NCI-H2081 (cell line): Measurements from ENCODE around the gene GPS1.

Source experiments
- DNase-seq, 2 experiments: peaks; one replicate each; lab custom pipeline; 2025; lab: John Stamatoyannopoulos, UW

The GPS1 gene

DNA sequence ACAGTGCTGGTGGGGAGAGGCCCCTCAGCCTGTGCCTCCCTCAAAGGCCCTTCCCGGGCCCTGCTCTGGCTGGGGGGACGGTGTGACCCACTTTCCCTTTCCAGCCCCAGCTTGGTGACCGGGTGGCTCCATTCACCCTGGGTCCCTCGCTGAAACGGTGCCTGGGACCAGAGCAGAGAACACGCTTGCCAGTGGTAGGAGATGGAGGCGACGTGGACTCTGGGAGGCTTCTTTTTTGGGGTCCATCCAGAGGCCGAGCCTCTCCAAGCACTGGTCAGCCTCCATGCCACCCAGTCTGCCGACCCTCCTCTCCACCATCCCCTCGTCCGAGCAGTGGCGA lies 36.8 kb upstream of the GPS1 start:
- no peak for DNase-seq

DNA sequence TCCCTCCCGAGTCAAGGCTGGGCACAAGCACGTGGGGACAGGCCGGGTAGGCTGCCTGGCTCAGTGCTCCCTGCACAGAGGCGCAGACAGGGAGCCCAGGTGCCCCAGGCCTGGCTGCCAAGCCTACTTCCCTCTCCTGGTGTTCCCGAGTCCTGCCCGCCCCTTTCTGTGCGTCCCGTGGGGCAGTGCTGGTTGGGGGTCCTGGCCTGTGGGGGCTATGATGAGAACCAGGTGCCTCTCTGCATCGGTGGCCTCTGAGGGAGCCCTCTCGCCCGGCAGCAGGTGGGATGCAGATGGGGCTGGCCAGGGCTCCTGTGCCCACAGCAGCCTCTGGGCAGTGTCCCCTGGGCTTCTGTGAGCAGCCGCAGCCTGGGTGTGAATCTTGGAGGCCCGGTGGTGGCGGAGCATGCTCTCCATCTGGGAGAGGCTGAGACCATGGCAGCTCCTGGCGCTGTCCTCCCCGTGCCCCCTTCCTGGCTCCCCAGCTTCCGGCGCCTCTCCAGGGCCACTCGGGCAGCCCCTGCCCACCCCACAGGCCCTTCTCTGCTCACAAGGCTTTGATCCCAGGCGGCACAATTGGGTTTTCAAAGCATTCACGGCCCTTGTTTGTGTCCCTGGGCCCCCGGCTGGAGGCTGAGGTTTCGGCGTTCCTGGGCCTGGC lies 36.3 kb upstream of the GPS1 start:
- DNase-seq, result no peak

DNA sequence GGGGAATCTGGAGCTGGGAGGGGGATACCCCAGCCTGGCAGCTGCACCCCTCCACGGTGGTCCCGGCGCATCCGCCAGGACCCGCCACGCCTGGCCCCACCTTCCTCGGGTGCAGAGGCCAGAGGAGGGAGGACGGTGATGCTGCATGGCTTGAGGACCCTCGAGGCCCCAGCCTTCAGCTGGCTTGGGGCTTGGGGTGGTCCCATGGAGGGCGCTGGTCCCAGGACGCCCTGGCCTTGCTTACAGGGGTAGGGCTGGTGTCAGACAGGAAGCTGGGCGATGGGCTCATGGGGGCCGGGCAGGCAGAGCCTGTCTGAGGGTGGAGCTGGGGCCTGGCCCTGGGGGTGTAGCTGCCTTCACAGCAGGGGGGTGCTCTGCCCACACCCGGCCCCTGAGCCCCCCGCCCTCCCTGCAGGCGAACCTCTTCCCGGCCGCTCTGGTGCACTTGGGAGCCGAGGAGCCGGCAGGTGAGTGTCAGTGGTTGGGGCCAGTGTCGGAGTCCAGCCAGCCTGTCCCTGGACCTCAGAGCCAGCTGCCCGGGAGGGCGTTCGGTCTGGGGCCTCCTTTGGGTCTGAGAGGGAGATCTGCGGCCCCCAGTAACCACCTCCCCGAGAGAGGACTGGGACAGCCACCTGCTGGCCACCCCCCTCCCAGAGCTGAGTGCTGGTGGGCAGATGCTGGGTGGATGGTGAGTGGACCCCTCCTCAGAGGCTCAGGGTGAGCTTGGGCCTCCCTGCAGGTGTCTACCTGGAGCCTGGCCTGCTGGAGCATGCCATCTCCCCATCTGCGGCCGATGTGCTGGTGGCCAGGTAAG lies 35.4 kb upstream of the GPS1 start:
- no peak for DNase-seq

DNA sequence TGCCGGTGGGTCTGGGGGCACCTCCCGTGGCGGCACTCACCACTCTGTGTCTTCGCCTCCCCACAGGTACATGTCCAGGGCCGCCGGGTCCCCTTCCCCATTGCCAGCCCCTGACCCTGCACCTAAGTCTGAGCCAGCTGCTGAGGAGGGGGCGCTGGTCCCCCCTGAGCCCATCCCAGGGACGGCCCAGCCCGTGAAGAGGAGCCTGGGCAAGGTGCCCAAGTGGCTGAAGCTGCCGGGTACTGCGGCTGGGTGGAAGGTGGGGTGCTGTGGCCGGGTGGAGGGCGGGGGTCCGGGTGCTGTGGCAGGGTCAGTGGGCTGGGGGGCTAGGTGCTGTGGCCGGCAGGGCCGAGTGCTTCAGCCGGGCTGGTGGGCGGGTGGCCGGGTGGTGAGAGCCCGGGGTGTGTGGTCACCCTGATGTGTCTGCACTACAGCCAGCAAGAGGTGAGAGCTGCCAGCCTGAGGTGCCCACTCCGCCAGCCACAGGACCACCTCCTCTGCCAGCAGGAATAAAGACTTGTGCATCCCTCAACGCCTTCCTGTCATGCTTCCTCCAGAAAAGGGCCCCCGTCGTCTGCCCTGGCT lies 34.7 kb upstream of the GPS1 start:
- no peak for DNase-seq

DNA sequence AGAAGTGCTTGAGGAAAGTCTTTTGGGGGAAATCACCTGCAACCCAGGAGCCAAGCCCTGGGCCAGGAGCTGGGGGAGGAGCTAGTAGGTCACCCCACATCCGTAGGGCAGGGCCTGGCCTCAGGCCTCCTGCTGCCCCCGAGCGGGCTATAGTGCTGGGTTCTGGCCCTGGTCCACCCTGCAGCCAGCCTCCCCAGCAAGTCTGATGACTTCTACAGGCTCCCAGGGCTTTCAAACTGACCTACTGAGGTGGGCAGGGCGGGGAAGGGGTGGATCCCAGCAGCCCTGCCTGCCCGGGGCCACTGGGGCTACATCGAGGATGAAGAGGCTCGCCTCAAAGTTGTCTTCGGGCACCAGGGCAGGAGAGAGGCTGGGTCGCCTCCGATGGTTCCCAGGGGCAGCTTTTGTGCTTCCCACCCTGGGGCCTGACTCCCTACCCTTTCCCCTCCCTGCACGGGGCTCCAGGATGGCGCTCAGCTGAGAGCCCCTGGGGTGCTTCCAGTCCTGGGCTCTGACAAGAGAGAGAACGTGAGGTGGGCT lies 34.0 kb upstream of the GPS1 start:
- no peak for DNase-seq

DNA sequence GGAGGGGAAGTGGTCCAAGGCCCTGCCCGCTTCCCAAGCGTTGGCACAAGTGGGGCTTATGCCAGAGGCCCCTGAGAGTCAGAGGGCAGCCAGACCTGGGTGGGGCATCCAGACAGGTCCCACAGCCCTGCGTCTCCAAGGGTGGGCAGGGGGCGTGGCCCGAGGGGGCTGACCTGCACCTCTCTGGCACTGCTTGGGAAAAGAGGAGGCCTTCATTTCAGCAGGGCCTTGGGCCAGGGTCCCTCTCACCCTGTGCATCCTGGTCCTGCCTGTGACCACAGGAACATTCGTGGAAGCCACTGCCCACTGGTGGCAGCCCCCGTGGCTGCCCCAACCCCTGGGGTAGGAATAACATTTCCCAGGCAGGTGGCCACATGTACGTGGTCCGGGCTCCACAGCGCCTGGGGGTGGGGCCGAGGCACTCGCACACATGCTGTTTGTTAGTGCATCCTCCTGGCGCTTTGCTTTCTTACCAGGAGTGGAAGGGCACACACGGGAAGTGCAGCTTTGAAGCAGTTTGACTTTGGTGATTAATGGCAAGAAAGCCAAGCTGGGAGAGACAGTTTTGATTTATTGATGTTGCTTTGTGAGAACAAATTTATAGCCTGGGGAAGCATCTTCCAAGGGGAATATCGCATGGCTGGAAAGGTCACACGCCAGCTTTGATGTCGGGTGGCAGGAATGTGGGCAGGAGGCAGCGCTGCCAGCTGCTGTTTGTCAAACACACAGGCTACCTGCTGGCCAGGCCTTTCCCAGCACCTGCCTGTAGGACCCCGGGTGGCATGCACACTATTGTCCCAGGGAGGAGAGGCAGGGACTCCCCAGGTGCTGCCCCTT lies 33.3 kb upstream of the GPS1 start:
- peak; percentile 70 to 89 for DNase-seq

DNA sequence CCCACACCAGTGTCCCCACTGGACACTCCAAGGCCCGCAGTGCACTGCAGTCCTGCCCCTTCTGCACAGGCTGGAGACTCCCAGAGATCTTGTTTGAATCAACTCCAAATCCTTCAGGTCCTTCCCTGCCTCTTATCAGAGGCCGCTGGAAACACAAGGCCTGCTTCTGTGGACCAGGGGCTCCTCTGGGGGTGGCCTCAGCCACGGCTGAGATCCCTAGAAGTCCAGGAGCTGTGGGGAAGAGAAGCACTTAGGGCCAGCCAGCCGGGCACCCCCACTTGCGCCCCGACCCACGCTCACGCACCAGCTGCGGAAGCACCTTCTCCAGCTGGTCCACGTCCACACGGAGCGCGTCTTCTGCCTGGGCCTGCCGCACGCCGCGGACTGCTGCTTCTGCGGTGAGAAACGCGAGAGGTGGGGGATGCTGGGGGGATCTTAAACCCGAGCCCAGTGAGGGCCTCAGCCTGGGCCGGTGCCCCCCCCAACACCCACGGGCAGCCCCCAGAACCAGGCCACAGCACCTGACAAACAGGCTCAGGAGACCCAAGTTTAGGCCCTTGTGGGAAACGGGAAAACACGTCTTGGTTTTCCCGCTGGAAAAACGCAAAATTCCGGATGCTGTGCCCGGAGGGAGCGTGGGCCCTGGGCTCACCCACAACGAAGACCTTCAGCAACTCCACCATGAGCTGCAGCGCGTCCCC lies 32.6 kb upstream of the GPS1 start:
- peak; percentile 28 to 42 for DNase-seq

DNA sequence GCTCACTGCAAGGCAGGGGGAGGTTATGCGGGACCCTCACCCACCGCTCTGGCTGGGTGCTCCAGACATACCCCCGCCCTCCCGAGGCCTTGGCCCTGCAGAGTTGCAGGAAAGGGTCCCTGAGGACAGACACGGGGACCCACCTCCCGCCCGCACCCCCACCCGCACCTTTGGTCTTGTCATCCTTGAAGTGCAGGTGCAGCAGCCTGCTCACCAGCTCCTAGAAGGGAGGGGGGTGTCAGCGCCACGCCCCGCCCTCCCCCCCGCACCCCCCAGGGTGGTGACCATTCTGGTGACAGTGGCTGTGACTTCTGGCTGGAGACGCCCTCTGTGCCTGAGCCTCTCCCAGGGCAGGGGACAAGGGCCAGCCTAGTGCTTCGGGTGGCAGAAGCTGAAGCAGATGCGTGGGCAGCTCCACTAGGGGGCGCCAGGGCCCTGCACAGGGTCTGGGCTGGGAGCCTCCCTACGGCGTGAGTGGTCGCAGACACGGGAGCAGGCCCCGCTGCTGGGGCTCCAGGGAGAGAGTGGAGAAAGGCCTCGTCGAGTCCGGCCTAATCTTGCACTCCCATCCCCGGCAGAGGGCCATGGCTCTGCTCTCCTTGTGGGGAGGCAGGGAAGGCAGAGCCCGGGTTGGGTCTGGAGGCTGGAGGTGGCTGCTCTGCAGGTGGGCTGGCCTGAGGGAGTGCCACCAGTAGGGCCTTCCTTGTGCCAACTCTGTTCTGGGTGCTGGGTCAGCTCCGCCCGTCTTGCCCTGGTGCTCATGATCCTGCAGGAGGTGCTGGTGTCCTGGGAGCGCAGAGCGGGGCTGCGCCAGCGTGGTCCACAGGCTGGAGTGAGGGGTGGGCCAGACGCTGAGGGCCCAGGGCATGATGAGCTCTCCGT lies 31.8 kb upstream of the GPS1 start:
- peak; percentile 44 to 48 for DNase-seq

DNA sequence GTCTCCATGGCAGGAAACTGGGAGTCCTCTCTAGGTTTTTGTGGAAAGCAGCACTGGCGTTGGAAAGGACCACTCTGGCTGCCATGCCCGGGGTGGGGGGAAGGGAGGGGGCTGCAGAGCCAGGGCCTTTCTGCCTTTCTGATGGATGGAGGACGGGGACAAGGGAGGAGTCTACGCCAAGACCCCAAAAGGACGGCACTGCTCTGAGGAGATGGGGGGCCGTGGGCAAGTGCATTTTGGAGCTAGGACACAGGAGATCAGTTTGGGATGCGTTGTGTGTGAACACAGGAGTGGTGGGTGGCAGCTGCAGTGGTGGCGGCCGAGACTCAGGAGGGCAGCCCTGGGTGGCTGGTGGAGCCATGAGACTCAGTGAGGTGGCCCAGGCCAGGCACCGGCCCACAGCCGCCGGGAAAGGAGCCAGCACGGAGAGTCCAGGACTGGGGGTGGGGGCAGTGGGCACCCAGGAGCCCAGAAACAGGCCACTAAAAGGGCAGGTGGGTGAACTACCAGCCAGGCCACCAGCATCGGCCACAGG lies 31.1 kb upstream of the GPS1 start:
- DNase-seq, result no peak

DNA sequence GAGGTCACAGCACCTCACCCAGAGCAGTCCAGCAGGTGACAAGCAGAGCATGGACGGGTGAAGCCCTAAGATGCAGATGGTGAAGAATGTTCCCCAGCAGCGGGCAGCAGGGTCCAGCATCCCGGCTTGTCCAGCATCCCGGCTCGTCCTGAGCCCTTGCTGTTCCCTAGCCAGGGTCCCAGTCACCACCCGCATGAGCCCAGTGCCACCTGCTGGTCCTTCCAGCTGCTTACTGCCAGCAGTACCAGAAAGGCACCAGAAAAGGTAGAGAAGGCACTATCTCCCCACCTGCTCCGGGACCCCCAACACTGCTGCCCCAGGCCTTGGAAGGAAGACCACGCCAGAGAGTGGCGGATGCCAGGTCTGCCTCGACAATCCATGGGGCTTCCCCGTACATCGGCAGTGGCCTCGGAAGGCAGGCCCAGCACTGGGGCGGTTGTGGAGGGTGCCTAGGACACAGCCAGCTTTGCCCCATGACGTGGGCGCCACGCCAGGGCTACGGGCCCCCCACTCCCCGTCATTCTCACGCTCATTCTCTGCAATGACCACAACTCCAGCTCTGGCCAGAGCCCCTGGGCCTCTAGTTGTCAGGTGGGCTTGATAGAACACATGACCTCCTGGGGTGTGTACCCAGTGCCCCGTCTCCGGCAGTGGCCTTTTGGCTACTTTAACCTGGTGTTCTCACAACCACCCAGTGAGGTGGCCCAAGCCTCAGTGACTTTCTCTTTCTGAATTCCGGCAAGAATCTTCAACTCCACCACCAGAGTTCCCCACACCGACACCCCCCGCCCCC lies 30.4 kb upstream of the GPS1 start:
- DNase-seq, result peak; percentile 60 to 69

DNA sequence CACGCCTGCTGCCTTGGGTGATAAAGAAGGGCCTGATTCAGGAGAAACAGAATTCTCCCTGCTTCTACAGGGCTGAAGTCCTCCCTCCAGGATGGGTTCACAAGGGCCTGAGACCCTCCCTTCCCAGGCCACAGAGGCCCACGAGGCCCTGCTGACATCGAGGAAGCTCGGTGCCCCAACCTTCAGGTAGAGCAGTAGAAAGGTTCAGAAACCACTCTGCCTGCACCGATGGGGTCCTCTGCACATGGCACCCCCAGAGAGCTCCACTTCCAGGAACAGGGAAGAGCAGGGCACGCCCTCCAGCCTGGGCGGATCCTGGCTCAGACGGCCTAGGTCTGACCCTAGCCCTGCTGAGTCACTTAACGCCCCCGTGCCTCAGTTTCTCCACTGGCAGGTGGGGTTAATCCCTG lies 29.8 kb upstream of the GPS1 start:
- DNase-seq, result peak in 1 of 2 experiments; percentile 31

DNA sequence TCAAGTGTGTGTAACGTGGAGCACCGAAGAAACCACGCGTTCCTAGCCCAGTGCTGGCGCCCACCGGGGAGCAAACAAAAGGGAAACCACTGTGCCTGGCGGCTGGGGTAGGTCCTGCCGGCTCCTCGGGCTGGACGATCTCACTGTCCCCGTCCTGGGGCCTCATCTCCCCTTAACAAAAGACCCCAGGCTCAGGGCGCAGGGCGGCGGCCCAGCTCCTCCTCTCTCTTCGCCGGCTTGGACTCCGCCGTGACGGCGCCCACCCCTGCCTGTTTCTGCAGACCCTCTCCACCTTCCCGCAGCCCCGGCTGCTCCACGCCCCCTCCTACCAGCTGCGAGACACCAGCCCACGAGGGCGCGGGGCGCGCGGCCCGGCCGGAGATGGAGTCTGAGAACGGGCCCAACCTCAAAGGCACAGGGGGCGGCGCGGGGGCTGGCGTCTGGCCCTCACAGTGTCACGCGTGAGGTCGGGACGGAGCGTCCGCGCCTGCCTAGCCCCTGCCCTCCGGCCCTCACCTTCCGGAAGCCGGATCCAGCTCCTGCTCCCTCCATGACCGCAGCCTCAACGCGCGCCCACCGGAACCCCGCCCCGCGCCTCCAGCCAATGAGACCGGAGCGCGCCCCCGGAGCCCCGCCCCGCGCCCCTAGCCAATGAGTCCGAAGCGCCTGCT lies 29.3 kb upstream of the GPS1 start, which contains the start of gene CENPX:
Gene CENPX (minus strand): TSS at position 569 of the 671 bp plus-strand sequence. CDS start 17 bp downstream, at position 552.
- no peak for DNase-seq

DNA sequence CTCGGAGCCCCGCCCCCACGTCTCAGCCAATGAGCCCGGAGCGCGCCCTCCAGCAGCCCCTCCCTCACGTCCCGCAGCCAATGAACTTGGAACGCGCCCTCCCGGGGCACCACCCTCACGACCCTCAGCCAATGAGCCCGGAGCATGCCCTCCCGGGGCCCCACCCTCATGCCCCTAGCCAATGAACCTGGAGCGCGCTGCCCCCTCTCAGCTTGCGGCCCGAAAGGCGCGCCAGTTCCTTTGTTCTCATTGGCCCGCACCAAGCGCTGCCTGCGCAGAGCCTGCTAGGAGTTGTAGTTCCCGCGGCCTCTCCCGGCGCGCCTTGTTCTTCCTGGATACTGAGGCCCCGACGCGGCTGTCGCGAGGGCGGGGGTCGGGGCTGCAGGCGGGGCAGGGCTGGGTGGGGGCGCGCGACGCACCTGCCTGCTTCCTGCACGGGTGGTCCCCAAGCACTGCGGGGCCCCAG lies 28.7 kb upstream of the GPS1 start, which contains the start of gene LRRC45:
Gene LRRC45 (plus strand): TSS at position 325 of the 466 bp plus-strand sequence. CDS start 339 bp downstream, outside the sequence.
- DNase-seq, result peak; percentile 100

DNA sequence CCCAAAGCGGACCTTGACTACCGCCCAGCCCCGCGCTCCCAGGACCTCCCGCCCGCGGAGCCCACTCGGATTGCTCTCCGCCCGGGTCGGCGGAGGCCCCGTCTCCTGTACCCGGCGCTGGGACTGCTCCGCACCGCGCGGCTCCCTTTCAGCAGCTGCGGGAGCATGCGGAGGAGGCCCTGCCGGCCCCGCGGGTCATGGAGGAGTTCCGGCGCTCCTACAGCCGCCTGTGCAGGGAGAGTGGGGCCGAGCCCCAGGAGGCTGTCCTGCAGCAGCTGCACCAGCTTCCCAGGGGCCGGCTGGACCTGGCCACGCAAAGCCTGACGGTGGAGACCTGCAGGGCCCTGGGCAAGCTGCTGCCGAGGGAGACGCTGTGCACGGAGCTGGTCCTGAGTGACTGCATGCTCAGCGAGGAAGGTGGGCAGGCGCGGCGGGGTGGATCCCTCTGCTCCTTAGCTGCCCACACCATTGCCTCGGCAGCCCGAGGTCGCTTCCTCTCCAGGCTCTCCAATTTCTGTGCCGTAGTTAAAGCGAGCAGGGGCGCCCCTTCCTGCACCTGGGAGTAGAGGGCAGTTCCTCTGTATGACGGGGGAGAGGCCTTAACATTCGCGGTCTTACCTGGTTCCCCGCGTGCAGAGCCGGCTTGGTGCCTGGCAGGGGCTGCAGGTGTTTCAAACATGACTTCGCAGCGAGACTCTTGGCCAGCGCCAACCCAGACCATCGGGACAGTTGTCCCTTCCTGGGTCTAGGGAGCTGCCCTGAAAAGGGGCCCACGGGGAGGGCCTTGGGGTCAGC lies 28.1 kb upstream of the GPS1 start:
- DNase-seq, result peak in 1 of 2 experiments; percentile 62

DNA sequence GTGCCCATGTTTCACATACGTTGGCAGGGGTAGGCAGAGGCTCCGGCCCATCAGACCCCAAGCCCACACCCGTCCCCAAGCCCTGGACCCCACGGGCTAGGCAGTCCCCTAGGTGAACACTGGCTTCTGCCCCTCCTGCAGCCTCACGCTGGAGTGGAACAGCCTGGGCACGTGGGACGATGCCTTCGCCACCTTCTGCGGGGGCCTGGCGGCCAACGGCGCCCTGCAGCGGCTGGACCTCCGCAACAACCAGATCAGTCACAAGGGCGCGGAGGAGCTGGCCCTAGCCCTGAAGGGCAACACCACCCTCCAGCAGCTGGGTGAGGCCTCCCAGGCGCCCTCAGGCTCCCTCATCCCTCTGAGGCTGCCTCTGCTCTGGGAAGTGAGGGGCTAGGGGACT lies 26.8 kb upstream of the GPS1 start:
- no peak for DNase-seq

DNA sequence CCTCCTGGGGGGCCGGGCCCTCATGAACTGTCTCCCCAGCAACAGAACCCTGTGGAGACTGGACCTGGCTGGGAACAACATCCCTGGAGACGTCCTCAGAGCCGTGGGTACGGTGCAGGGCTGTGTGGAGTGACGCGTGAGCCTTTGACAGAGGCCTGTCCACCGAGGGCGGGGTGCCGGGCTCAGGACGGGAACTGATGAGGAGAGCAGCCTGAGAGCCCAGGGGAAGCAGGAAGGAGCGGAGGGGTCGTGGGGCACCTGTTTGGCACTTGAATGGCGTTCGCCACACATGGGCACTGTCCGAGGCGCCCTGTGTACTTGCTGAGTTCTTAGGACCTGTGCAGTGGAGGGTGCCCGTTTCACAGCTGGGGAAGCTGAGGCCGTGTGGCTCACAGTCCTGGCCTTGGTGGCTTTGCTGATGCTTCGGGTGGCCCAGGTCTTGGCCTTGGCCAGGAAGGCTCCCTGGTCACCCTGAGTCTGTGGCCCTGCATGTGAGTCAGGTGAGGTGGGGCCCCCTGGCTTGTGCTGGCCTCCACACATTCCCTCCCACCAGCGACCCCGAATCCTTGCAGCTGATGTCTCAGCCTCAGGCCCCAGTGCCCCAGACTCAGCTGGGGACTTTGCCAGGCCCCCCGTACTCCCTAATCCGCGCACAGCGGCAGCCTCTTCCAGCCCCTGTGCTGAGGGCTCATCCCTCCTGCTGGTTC lies 26.1 kb upstream of the GPS1 start:
- no peak for DNase-seq

DNA sequence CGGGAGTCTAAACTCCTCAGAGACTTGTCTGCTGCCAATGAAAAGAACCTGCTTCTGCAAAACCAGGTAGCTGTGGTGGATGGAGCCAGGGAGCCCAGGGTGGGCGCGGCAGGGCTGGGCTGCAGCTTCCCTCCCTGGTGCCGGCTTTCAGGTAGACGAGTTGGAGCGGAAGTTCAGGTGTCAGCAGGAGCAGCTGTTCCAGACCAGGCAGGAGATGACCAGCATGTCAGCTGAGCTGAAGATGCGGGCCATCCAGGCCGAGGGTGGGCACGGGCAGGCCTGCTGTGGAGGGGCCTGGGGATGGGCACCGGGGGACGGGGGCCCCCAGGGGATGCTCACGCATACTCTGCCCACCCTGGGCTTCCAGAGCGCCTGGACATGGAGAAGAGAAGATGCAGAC lies 23.5 kb upstream of the GPS1 start:
- no peak for DNase-seq
